ENCODE results near the gene RIOK2.

DNA sequence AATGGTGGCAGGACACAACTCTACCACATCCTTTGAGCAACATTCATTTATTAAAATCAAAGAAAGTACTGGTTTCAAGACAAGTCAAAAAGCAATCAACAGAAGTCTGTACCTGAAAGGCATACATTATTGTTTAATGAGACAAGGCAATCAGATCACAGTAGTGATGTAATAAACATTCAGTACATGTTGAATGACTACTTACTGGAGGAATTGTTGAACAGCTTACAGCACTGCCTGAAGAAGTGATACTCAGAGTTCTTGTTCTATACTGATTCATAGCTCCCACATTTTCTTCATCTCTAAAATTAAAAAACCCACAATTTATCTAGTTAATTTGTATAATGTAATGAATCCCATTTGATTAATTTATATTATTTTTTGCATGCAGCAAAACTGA lies 18.2 kb downstream of the RIOK2 start:
- TF ChIP-seq, protein P1, sequence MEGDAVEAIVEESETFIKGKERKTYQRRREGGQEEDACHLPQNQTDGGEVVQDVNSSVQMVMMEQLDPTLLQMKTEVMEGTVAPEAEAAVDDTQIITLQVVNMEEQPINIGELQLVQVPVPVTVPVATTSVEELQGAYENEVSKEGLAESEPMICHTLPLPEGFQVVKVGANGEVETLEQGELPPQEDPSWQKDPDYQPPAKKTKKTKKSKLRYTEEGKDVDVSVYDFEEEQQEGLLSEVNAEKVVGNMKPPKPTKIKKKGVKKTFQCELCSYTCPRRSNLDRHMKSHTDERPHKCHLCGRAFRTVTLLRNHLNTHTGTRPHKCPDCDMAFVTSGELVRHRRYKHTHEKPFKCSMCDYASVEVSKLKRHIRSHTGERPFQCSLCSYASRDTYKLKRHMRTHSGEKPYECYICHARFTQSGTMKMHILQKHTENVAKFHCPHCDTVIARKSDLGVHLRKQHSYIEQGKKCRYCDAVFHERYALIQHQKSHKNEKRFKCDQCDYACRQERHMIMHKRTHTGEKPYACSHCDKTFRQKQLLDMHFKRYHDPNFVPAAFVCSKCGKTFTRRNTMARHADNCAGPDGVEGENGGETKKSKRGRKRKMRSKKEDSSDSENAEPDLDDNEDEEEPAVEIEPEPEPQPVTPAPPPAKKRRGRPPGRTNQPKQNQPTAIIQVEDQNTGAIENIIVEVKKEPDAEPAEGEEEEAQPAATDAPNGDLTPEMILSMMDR (conservative IDR thresholded peaks at IDR 0.05) = no peak
- no peak for TF ChIP-seq ZFX (IDR thresholded peaks at IDR 0.05)
